Measurements from ENCODE around the gene PROX2.

The PROX2 gene

GRCh38 chr14:74906925-74907521, 31.1 kb upstream of the PROX2 start:
- DNase-seq (ENCODE audit: low spot score) = no peak
- CTCF ChIA-PET = interaction anchor here (0.6 to 1.4 kb wide), 5 partner anchors 113 to 390 kb away, joined by 3 to 5 read pairs (median 4); no protein-coding TSS in a partner anchor
- POLR2A ChIA-PET (ENCODE audit: low non-redundant PET) = no interaction called here
- H3K27ac ChIP-seq = peak overlapping the region; percentile 18
- no peak for TF ChIP-seq CTCF (conservative IDR thresholded peaks at IDR 0.05; ENCODE audit: low read depth)

- ChIA-PET CTCF (interaction anchor here (0.6 to 2.0 kb wide), 32 partner anchors 9 to 740 kb away, joined by 3 to 28 read pairs (median 4); partner anchors contain the start of genes EIF2B2 and RPS6KL1), POLR2A (ENCODE audit: low non-redundant PET) (no interaction called here)
- TF ChIP-seq CTCF (conservative IDR thresholded peaks at IDR 0.05; ENCODE audit: low read depth) = peak; percentile 90
- DNase-seq (ENCODE audit: low spot score) = peak; percentile 58
- peak overlapping the region; percentile 34 for H3K27ac ChIP-seq
Measured at GRCh38 chr14:74905595-74906142, 29.7 kb upstream of the PROX2 start.

- ChIA-PET CTCF (interaction anchor here (0.7 to 2.0 kb wide), 12 partner anchors 11 to 415 kb away, joined by 3 to 28 read pairs (median 4); partner anchors contain the start of gene RPS6KL1), POLR2A (ENCODE audit: low non-redundant PET) (interaction anchor here (0.6 kb wide), 1 partner anchor 22 kb away, joined by 4 read pairs; no protein-coding TSS in a partner anchor)
- H3K27ac ChIP-seq = peak overlapping the region; percentile 34
- no peak for TF ChIP-seq CTCF (conservative IDR thresholded peaks at IDR 0.05; ENCODE audit: low read depth)
- DNase-seq (ENCODE audit: low spot score) = no peak
Measured at GRCh38 chr14:74904635-74905503, 28.9 kb upstream of the PROX2 start.

- ChIA-PET POLR2A (ENCODE audit: low non-redundant PET) (no interaction called here), CTCF (no interaction called here)
- no peak for TF ChIP-seq CTCF (conservative IDR thresholded peaks at IDR 0.05; ENCODE audit: low read depth)
Measured at GRCh38 chr14:74902941-74903705, 27.2 kb upstream of the PROX2 start.

GRCh38 chr14:74898694-74899093, 22.7 kb upstream of the PROX2 start:
- POLR2A ChIA-PET (ENCODE audit: low non-redundant PET) = no interaction called here
- no peak for TF ChIP-seq CTCF (conservative IDR thresholded peaks at IDR 0.05; ENCODE audit: low read depth)
- CTCF ChIA-PET = no interaction called here
- no peak overlapping the region for H3K27ac ChIP-seq
- DNase-seq (ENCODE audit: low spot score) = no peak

More at GRCh38 chr14:74902941-74903705, 27.2 kb upstream of the PROX2 start:
- DNase-seq (ENCODE audit: low spot score) = no peak
- H3K27ac ChIP-seq = peak overlapping the region; percentile 23

- H3K27ac ChIP-seq = no peak overlapping the region
- ChIA-PET POLR2A (ENCODE audit: low non-redundant PET) (no interaction called here), CTCF (interaction anchor here (1.0 kb wide), 1 partner anchor 15 kb away, joined by 8 read pairs; no protein-coding TSS in a partner anchor)
- no peak for DNase-seq (ENCODE audit: low spot score)
- no peak for TF ChIP-seq CTCF (conservative IDR thresholded peaks at IDR 0.05; ENCODE audit: low read depth)
Measured at GRCh38 chr14:74898083-74898482, 22.1 kb upstream of the PROX2 start.
